Heart right ventricle (tissue), 16 donors: Measurements from ENCODE around the gene TRMT10A. TPM values are rescaled to one million over a fixed set of nuclear protein-coding genes. Genes with fewer than 3 reads are reported as not detected.

Experiments used
- ATAC-seq, 8 donors: fragments of 200-7000 bp; cut with Tn5 transposase; one replicate each; pipeline ENCODE4 v1.9.1; 2020; ENCODE audit warnings: mild to moderate bottlenecking in 8 of 8, moderate library complexity in 8 of 8, moderate number of reproducible peaks in 1 of 8
- DNase-seq, 2 donors: peaks; one replicate each; pipeline ENCODE4 v3.0.0-alpha.2; 2020
- H3K27ac ChIP-seq, 10 donors: fragments of 200-600 bp; sonication (generic) in 2 of 10; one replicate each; pipeline versions ENCODE4 v1.5.0 to v1.8.0; 2020 to 2022; ENCODE audit warnings: mild to moderate bottlenecking in 3 of 10
- H3K27me3 ChIP-seq, 7 donors: fragments of 200-600 bp; one replicate each; pipeline ENCODE4 v1.8.0; 2021 to 2022; ENCODE audit warnings: mild to moderate bottlenecking in 2 of 7
- H3K36me3 ChIP-seq, 9 donors: fragments of 200-600 bp; sonication (generic) in 1 of 9; one replicate each; pipeline versions ENCODE4 v1.5.0 to v1.8.0; 2020 to 2022; ENCODE audit warnings: mild to moderate bottlenecking in 2 of 9
- H3K4me1 ChIP-seq, 9 donors: fragments of 200-600 bp; sonication (generic) in 1 of 9; one replicate each; pipeline versions ENCODE4 v1.5.0 to v1.8.0; 2020 to 2022; ENCODE audit warnings: mild to moderate bottlenecking in 4 of 9
- H3K4me3 ChIP-seq, 10 donors: fragments of 200-600 bp; sonication (generic) in 2 of 10; one replicate each; pipeline versions ENCODE4 v1.5.0 to v1.8.0; 2020 to 2022; ENCODE audit warnings: mild to moderate bottlenecking in 7 of 10, moderate library complexity in 2 of 10
- H3K9me3 ChIP-seq, 11 donors: fragments of 200-600 bp in 10 of 11; sonication (generic) in 2 of 11; one replicate each; pipeline versions ENCODE4 v1.5.0 to v1.8.0; 2013 to 2022; ENCODE audit warnings: mild to moderate bottlenecking in 2 of 11, control low read depth in 1 of 11, moderate library complexity in 1 of 11
- WGBS, 2 donors: extraction: QIAGEN DNeasy Blood & Tissue Kit; methylation state at CpG; one replicate each; pipeline ENCODE4 v1.1.7; 2013; ENCODE audit warnings: inconsistent platforms in 1 of 2; 5-methylcytosine and 5-hydroxymethylcytosine counted together
- intact Hi-C, 10 donors: fragments of 100-400 bp; cut with DNase I; formaldehyde crosslinking; loops; one replicate each; pipeline versions ENCODE4 v1.11.1 to v1.14.2; 2022
- polyA plus RNA-seq, 2 donors: library from polyadenylated mRNA; stranded (reverse); fragments of 200-250 nt; gene quantifications; one replicate each; pipeline ENCODE4 v1.2.3, GENCODE V29; 2013
- total RNA-seq, 10 donors: library from RNA; stranded (reverse); fragmentation: NEBNext Ultra II Directional in 3 of 10; extraction: Animal tissue kit (Norgen Biotek cat#: 25700) in 3 of 10; gene quantifications; one replicate each; pipeline versions ENCODE4 v1.2.1 to v1.2.4, GENCODE V29; 2021 to 2023
- TF ChIP-seq, protein P1 (sequence below), 9 donors: fragments of 200-600 bp; sonication (generic) in 2 of 9; IDR thresholded peaks; one replicate each; pipeline versions ENCODE4 v1.5.0 to v1.8.0; 2021 to 2022; ENCODE audit warnings: antibody characterized with exemption in 9 of 9, mild to moderate bottlenecking in 5 of 9, moderate library complexity in 1 of 9
- donor health status: Arrhythmogenic right ventricular cardiomyopathy.
- donor health status: ischemic (EF 13 %, LVEDD 7.1; RV severe dilation, severe dysfunction).
- donor health status: healthy with polysubstance abuse.
- donor health status: DM: no; HTN: yes; CAD: no.
- donor health status: DM: no; HTN: no; CAD: no.
- donor health status: ischemic (EF 25% LVEDD 6.9; RV normal size, moderate dysfunction).
- donor health status: ischemic (EF 25% LVEDD 5.7; RV mildly dilated, moderate dysfunction).
- donor health status: healthy.
- donor health status: DM: yes; HTN: yes; CAD: no.
- donor health status: Ischemic cardiomyopathy.
- donor health status: ischemic (EF 35%, LVEDD 5.7; RV mildly dilated, moderate dysfunction).
- donor health status: nonischemic (EF 11% LVEDD 7.7; RV severe dilation, severe dysfunction).
- donor health status: DM: yes; HTN: yes; CAD: no.
- donor health status: PGD.
- donor health status: ischemic (EF 29% LVEDD 5.4; RV normal size, mild dysfunction).
- donor health status: nonischemic (EF 23%, LVEDD 6.1; RV moderate dilation, normal function).

TRMT10A gene
- total and polyA plus RNA-seq, 12 donors = 1.9 to 5.0 (median 3.9) TPM

DNA sequence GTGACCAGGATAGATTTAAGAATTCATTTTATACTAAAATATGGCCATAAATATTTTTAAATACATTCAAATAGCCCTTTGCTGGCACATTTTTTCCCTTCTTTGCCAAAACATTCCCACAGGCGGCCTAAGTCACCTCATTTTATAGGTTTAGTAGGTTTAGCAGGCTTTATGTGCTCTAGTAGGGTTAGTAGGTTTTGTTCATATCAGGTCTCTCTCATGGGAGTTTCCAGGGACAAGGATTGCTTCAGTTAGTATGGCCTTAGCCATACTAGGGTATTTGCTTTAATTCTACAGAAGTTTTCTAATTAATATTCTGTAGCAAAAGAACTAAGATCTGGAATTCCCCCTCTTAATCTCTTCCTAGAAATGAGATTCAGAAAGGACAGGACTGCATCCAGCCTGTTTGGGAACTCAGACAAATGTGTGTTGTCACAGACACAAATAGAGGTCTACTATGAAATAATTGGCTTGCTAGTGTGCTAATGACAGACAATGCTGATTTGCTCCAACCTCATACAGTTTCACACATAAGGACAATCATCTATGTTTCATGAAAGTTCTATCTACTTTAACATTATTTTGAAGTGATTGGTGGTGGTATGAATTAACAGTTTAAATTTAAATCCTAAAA, 10.0 kb upstream of the TRMT10A start:
- intact Hi-C loops = loop anchor here in 1 of 10 donors (2.0 kb wide), 1 partner anchor 21 kb away; no protein-coding TSS in a partner anchor
- H3K36me3 ChIP-seq = no peaks in the 10 kb centered on the region
- TF ChIP-seq, protein P1, sequence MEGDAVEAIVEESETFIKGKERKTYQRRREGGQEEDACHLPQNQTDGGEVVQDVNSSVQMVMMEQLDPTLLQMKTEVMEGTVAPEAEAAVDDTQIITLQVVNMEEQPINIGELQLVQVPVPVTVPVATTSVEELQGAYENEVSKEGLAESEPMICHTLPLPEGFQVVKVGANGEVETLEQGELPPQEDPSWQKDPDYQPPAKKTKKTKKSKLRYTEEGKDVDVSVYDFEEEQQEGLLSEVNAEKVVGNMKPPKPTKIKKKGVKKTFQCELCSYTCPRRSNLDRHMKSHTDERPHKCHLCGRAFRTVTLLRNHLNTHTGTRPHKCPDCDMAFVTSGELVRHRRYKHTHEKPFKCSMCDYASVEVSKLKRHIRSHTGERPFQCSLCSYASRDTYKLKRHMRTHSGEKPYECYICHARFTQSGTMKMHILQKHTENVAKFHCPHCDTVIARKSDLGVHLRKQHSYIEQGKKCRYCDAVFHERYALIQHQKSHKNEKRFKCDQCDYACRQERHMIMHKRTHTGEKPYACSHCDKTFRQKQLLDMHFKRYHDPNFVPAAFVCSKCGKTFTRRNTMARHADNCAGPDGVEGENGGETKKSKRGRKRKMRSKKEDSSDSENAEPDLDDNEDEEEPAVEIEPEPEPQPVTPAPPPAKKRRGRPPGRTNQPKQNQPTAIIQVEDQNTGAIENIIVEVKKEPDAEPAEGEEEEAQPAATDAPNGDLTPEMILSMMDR (IDR thresholded peaks at IDR 0.05) = no peak
- peaks cover 0 to 8% (median 0%) of the 10 kb centered on the region in 9 donors for H3K4me1 ChIP-seq
- H3K27me3 ChIP-seq = peaks cover 0 to 51% (median 0%) of the 10 kb centered on the region in 7 donors
- DNase-seq = no peak
- H3K27ac ChIP-seq = no peak overlapping the region
- ATAC-seq = peak in 2 of 8 donors; percentile 45 to 62
- 66 to 69% methylated on average over 1 of the region's 1 CpG for WGBS, 2 donors
- no peaks in the 10 kb centered on the region for H3K9me3 ChIP-seq
- no peak overlapping the region for H3K4me3 ChIP-seq

DNA sequence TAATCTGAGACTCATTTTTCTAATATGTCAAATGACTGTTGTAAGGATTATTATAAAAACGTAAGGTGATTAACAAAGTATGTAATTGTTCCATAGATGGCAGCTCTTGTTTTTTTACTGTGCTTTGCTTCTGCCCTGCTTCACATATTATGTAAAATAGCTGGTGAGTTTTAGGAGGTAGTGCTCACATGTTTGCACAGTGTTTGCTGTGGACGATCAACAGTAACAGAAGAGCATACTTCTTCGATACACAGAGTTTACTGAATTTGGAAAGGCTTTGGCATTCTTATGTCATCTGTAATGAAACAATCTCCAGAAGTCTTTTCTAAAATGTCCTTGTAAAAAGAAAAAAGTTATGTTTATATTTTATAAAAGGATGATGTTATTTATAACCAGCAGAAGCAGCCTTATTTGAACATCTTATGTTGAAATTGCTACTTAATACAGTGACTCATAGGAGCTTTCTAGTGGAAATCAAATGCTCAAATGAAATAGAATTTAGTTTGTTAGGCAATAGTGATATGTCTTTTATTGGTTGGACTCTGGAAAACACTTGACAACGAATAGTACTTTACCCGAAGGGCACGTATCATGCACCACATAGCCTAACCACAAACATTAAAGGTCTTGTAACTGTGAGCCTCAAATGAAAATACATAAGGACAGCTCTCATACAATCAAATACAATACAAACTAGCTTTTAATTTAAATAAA, 8.8 kb upstream of the TRMT10A start:
- Histone ChIP-seq H3K27ac (no peak overlapping the region), H3K4me3 (no peak overlapping the region)

DNA sequence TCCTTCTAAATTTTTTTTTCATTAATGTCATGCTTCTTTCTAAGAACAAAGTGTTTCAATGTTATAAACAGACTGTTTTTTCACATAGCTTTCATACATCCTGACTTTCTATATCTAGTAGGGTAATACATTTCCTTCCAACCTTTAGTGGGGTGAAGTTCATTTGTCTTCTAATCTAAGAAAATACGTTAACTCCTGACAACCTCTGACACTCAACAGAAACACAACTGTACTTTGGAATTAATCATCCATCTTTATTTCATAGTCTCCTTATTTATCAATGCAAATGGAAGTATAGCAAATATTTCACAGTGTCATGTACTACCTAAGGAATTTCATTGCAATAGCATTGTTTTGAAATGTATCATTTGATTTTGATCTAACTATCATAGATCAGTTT, 8.0 kb upstream of the TRMT10A start:
- intact Hi-C loops = no loop called here
- WGBS, 2 donors = 16 to 20% methylated on average over 1 of the region's 1 CpG

More for the DNA sequence above, 8.8 kb upstream of the TRMT10A start:
- ATAC-seq (no peak), DNase-seq (no peak)
- WGBS, 2 donors = 77 to 86% methylated on average over 6 of the region's 6 CpGs
- Histone ChIP-seq H3K9me3 (no peaks in the 10 kb centered on the region), H3K36me3 (no peaks in the 10 kb centered on the region), H3K4me1 (peaks cover 0 to 8% (median 0%) of the 10 kb centered on the region in 9 donors), H3K27me3 (peaks cover 0 to 62% (median 0%) of the 10 kb centered on the region in 7 donors)
- intact Hi-C loops = no loop called here
- TF ChIP-seq, protein P1 (IDR thresholded peaks at IDR 0.05) = no peak

DNA sequence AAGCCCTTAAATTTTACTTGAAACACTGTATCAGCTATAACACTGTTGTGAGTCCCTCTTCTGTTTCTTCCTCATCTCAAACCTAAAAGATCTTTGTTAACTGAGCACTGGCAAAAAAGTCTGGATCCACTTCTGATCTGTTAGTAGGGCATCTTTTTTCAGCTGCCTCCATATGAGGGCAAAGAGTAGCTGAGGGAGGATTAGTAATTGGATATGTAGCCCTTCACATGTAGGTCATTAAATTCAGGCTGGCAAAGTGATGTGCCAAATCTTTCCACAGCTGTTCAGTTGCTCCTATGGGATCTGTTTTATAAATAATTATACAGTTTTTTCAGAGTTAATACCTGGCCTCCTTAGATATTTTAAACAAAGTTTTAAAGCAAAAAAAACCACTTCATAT, 1.1 kb upstream of the TRMT10A start:
- no peaks in the 10 kb centered on the region for H3K36me3 ChIP-seq
- DNase-seq (no peak), ATAC-seq (no peak)
- H3K4me3 ChIP-seq = no peak overlapping the region
- peak overlapping the region in 6 of 10 donors; percentile 86 to 97 (median 94) for H3K27ac ChIP-seq
- no peaks in the 10 kb centered on the region for H3K9me3 ChIP-seq
- H3K27me3 ChIP-seq = peaks cover 0 to 28% (median 0%) of the 10 kb centered on the region in 7 donors
- intact Hi-C loops = loop anchor here in 9 of 10 donors (2.0 to 10.0 kb wide), 15 partner anchors 80 to 568 kb away; partner anchors contain the start of genes LAMTOR3 (in 5 of the 9), DNAJB14 (in 4 of the 9), H2AZ1 (in 2 of the 9) and METAP1 (in 1 of the 9)
- peaks cover 0 to 15% (median 6%) of the 10 kb centered on the region in 9 donors for H3K4me1 ChIP-seq
- TF ChIP-seq, protein P1 (IDR thresholded peaks at IDR 0.05) = no peak

More for the DNA sequence above, 8.0 kb upstream of the TRMT10A start:
- no peak overlapping the region for H3K27ac ChIP-seq
- peaks cover 0 to 8% (median 0%) of the 10 kb centered on the region in 9 donors for H3K4me1 ChIP-seq
- H3K4me3 ChIP-seq = no peak overlapping the region
- DNase-seq = no peak
- H3K9me3 ChIP-seq = no peaks in the 10 kb centered on the region
- peaks cover 0 to 67% (median 0%) of the 10 kb centered on the region in 7 donors for H3K27me3 ChIP-seq
- ATAC-seq = no peak
- TF ChIP-seq, protein P1 (IDR thresholded peaks at IDR 0.05) = no peak
- H3K36me3 ChIP-seq = no peaks in the 10 kb centered on the region
